ENCODE results near the gene KDM2B. TPM values are rescaled to one million over a fixed set of nuclear protein-coding genes. Genes with fewer than 3 reads are reported as not detected.

The KDM2B gene
- total RNA-seq, 1 experiment from 2014 or later = 45.1 TPM

DNA sequence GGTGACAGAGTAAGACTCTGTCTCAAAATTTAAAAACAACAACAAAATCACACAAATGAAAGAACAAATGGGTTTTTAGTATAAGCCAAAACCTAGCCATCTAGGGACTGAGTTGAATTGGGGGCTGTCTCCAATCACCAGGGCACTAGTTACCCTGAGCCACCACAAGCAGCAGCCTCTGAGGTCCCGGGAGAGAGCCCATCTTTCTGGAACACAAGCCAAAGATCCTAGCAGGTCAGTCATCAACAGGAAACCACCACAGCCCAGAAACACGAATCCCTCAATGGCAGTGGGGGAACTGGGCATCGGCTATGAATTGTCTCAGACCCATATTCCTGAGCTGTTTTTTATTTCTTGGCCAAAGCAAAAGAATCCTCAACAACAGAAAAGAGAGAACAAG lies 75.3 kb downstream of the KDM2B start:
- no peak overlapping the region for H3K4me2 ChIP-seq
- H3K27ac ChIP-seq = no peak overlapping the region
- H3K27me3 ChIP-seq (ENCODE audit: insufficient read depth, low read depth) = no peaks in the 10 kb centered on the region
- intact Hi-C loops (cut with micrococcal nuclease; ENCODE audit: unreplicated experiment) = no loop called here
- POLR2A ChIA-PET (ENCODE audit: unreplicated experiment) = no interaction called here
- DNase-seq = no peak
- no peaks in the 10 kb centered on the region for H4K20me1 ChIP-seq (ENCODE audit: insufficient read depth)
- H3K79me2 ChIP-seq (ENCODE audit: low read depth) = no peaks in the 10 kb centered on the region
- H3K9me3 ChIP-seq (ENCODE audit: insufficient read depth, low read depth) = no peaks in the 10 kb centered on the region
- no TSS peak for BruUV-seq (replicated peaks)
- no peak overlapping the region for H3K4me3 ChIP-seq
- TF ChIP-seq EZH2 (IDR thresholded peaks at IDR 0.05; ENCODE audit: low read depth) = no peak
- TF ChIP-seq, protein P1, sequence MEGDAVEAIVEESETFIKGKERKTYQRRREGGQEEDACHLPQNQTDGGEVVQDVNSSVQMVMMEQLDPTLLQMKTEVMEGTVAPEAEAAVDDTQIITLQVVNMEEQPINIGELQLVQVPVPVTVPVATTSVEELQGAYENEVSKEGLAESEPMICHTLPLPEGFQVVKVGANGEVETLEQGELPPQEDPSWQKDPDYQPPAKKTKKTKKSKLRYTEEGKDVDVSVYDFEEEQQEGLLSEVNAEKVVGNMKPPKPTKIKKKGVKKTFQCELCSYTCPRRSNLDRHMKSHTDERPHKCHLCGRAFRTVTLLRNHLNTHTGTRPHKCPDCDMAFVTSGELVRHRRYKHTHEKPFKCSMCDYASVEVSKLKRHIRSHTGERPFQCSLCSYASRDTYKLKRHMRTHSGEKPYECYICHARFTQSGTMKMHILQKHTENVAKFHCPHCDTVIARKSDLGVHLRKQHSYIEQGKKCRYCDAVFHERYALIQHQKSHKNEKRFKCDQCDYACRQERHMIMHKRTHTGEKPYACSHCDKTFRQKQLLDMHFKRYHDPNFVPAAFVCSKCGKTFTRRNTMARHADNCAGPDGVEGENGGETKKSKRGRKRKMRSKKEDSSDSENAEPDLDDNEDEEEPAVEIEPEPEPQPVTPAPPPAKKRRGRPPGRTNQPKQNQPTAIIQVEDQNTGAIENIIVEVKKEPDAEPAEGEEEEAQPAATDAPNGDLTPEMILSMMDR (conservative IDR thresholded peaks at IDR 0.05) = no peak
- H3K9me2 ChIP-seq (ENCODE audit: insufficient read depth) = no peaks in the 10 kb centered on the region
- no peaks in the 10 kb centered on the region for H3F3A ChIP-seq (ENCODE audit: insufficient read depth, low read depth)
- CTCF ChIA-PET = interaction anchor here (0.6 kb wide), 1 partner anchor 10 kb away, joined by 6 read pairs; no protein-coding TSS in a partner anchor
- no peak overlapping the region for H2AFZ ChIP-seq
- no peaks in the 10 kb centered on the region for H3K4me1 ChIP-seq (replicated peaks; ENCODE audit: insufficient read depth)
- H3K36me3 ChIP-seq (ENCODE audit: low read depth) = no peaks in the 10 kb centered on the region

- no peak overlapping the region for H3K4me3 ChIP-seq
- H4K20me1 ChIP-seq (ENCODE audit: insufficient read depth) = no peaks in the 10 kb centered on the region
- no peak overlapping the region for H3K4me2 ChIP-seq
- H3K36me3 ChIP-seq (ENCODE audit: low read depth) = no peaks in the 10 kb centered on the region
- no peak overlapping the region for H2AFZ ChIP-seq
- no peaks in the 10 kb centered on the region for H3K9me2 ChIP-seq (ENCODE audit: insufficient read depth)
- H3K4me1 ChIP-seq (replicated peaks; ENCODE audit: insufficient read depth) = no peaks in the 10 kb centered on the region
- no peaks in the 10 kb centered on the region for H3K9me3 ChIP-seq (ENCODE audit: insufficient read depth, low read depth)
- ChIA-PET POLR2A (ENCODE audit: unreplicated experiment) (no interaction called here), CTCF (no interaction called here)
- H3K27me3 ChIP-seq (ENCODE audit: insufficient read depth, low read depth) = no peaks in the 10 kb centered on the region
- no TSS peak for BruUV-seq (replicated peaks)
- DNase-seq = no peak
- TF ChIP-seq, protein P1 (conservative IDR thresholded peaks at IDR 0.05) = no peak
- TF ChIP-seq EZH2 (IDR thresholded peaks at IDR 0.05; ENCODE audit: low read depth) = no peak
- intact Hi-C loops (cut with micrococcal nuclease; ENCODE audit: unreplicated experiment) = no loop called here
- no peaks in the 10 kb centered on the region for H3F3A ChIP-seq (ENCODE audit: insufficient read depth, low read depth)
- H3K27ac ChIP-seq = no peak overlapping the region
- no peaks in the 10 kb centered on the region for H3K79me2 ChIP-seq (ENCODE audit: low read depth)
Measured at GRCh38 chr12:121504505-121504904, 76.3 kb downstream of the KDM2B start.

DNA sequence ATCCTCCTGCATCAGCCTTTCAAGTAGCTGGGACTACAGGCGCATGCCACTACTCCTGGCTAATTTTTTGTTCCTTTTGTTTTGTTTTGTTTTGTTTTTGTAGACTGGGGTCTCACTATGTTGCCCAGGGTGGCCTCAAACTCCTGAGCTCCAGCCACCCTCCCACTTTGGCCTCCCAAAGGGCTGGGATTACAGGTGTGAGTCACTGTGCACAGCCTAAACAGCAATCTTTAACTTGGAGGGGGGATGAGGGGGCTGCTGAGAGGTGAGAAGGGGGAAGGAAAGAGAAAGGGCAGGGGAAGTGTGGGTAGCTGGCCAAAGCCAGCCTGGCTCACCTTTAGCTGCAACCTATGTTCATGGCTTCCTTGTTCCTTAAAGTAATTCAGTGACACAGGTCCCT lies 77.4 kb downstream of the KDM2B start:
- H3K27me3 ChIP-seq (ENCODE audit: insufficient read depth, low read depth) = no peaks in the 10 kb centered on the region
- H3K9me2 ChIP-seq (ENCODE audit: insufficient read depth) = no peaks in the 10 kb centered on the region
- H3K9me3 ChIP-seq (ENCODE audit: insufficient read depth, low read depth) = no peaks in the 10 kb centered on the region
- no peaks in the 10 kb centered on the region for H3K79me2 ChIP-seq (ENCODE audit: low read depth)
- no peaks in the 10 kb centered on the region for H3K36me3 ChIP-seq (ENCODE audit: low read depth)
- H4K20me1 ChIP-seq (ENCODE audit: insufficient read depth) = no peaks in the 10 kb centered on the region
- no peak overlapping the region for H2AFZ ChIP-seq
- no TSS peak for BruUV-seq (replicated peaks)
- ChIA-PET POLR2A (ENCODE audit: unreplicated experiment) (interaction anchor here (0.6 kb wide), 1 partner anchor 478 kb away, joined by 9 read pairs; no protein-coding TSS in a partner anchor), CTCF (interaction anchor here (0.7 kb wide), 1 partner anchor 444 kb away, joined by 5 read pairs; no protein-coding TSS in a partner anchor)
- TF ChIP-seq EZH2 (IDR thresholded peaks at IDR 0.05; ENCODE audit: low read depth) = no peak
- TF ChIP-seq, protein P1 (conservative IDR thresholded peaks at IDR 0.05) = no peak
- DNase-seq = no peak
- H3K27ac ChIP-seq = no peak overlapping the region
- no peak overlapping the region for H3K4me2 ChIP-seq
- intact Hi-C loops (cut with micrococcal nuclease; ENCODE audit: unreplicated experiment) = no loop called here
- H3K4me3 ChIP-seq = no peak overlapping the region
- no peaks in the 10 kb centered on the region for H3F3A ChIP-seq (ENCODE audit: insufficient read depth, low read depth)
- H3K4me1 ChIP-seq (replicated peaks; ENCODE audit: insufficient read depth) = no peaks in the 10 kb centered on the region
